CD14-positive monocyte (primary cell): ENCODE measurements around the gene SYNDIG1. TPM values are rescaled to one million over a fixed set of nuclear protein-coding genes. Genes with fewer than 3 reads are reported as not detected.
A peak's percentile ranks its signal among the peaks of the same experiment; 100 is the strongest.

Experiments used
- DNase-seq, 3 donors: peaks; one replicate each; pipeline ENCODE4 v3.0.0-alpha.2; 2011 to 2022
- H2AFZ ChIP-seq: 2 replicates; pipeline ENCODE4 v1.6.0; 2012; ENCODE audit warnings: mild to moderate bottlenecking, low read depth, low read length, inconsistent platforms; ENCODE audit not compliant: insufficient read depth, poor library complexity, severe bottlenecking
- H3K27ac ChIP-seq, 2 donors: 1 replicate in 1 of 2; 2 replicates in 1 of 2; pipeline ENCODE4 v1.5.1; 2012 to 2013; ENCODE audit warnings: low read length in 2 of 2, control low read depth in 1 of 2, inconsistent platforms in 1 of 2, low read depth in 1 of 2, mild to moderate bottlenecking in 1 of 2
- H3K27me3 ChIP-seq, 2 donors: one replicate each; pipeline versions ENCODE4 v1.6.0 to v1.6.1; 2011 to 2013; ENCODE audit warnings: low read length in 2 of 2; ENCODE audit not compliant: control insufficient read depth in 2 of 2, insufficient read depth in 2 of 2
- H3K36me3 ChIP-seq, 2 donors: replicated peaks in 1 of 2; 1 replicate in 1 of 2; 2 replicates in 1 of 2; pipeline versions ENCODE4 v1.5.1 to v1.6.1; 2012 to 2013; ENCODE audit warnings: low read length in 2 of 2, control low read depth in 1 of 2, inconsistent platforms in 1 of 2, mild to moderate bottlenecking in 1 of 2; ENCODE audit not compliant: insufficient read depth in 2 of 2, control insufficient read depth in 1 of 2
- H3K4me1 ChIP-seq, 2 donors: 1 replicate in 1 of 2; 2 replicates in 1 of 2; pipeline versions ENCODE4 v1.5.1 to v1.6.1; 2012 to 2013; ENCODE audit warnings: low read length in 2 of 2, control low read depth in 1 of 2, inconsistent platforms in 1 of 2, mild to moderate bottlenecking in 1 of 2, moderate library complexity in 1 of 2; ENCODE audit not compliant: insufficient read depth in 2 of 2, control insufficient read depth in 1 of 2
- H3K4me2 ChIP-seq: replicated peaks from 2 replicates; pipeline ENCODE3; 2012; ENCODE audit warnings: low read length, moderate library complexity, mild to moderate bottlenecking; ENCODE audit not compliant: poor library complexity, severe bottlenecking; ENCODE audit errors: extremely low read depth
- H3K4me3 ChIP-seq, 3 experiments: fragments of 200-600 bp in 1 of 3; sonication (generic) in 1 of 3; replicated peaks in 1 of 3; 1 replicate in 2 of 3; 2 replicates in 1 of 3; pipeline ENCODE4 v1.5.1; 2011 to 2013; ENCODE audit warnings: low read length in 3 of 3, mild to moderate bottlenecking in 3 of 3, control low read depth in 2 of 3, low read depth in 2 of 3, inconsistent platforms in 1 of 3, moderate library complexity in 1 of 3
- H3K79me2 ChIP-seq: 2 replicates; pipeline ENCODE4 v1.6.0; 2012; ENCODE audit warnings: mild to moderate bottlenecking, control low read depth, inconsistent platforms, low read length, moderate library complexity; ENCODE audit not compliant: insufficient read depth
- H3K9ac ChIP-seq: 2 replicates; pipeline ENCODE4 v1.6.0; 2017; ENCODE audit warnings: low read length, mild to moderate bottlenecking; ENCODE audit not compliant: insufficient read depth, poor library complexity, severe bottlenecking
- H3K9me3 ChIP-seq, 2 donors: replicated peaks in 1 of 2; 1 replicate in 1 of 2; 2 replicates in 1 of 2; pipeline versions ENCODE4 v1.5.1 to v1.6.1; 2012 to 2013; ENCODE audit warnings: low read length in 2 of 2, control low read depth in 1 of 2; ENCODE audit not compliant: control insufficient read depth in 1 of 2, insufficient read depth in 1 of 2
- H4K20me1 ChIP-seq: 2 replicates; pipeline ENCODE4 v1.6.0; 2012; ENCODE audit warnings: mild to moderate bottlenecking, low read length, control low read depth, moderate library complexity; ENCODE audit not compliant: insufficient read depth
- H3K27ac Mint-ChIP-seq, 7 donors: one replicate each; pipeline ENCODE4 v1.8.0; 2020; ENCODE audit warnings: mild to moderate bottlenecking in 7 of 7, mixed read lengths in 7 of 7, moderate library complexity in 6 of 7, inconsistent platforms in 2 of 7
- H3K27me3 Mint-ChIP-seq, 3 donors: one replicate each; pipeline ENCODE4 v1.8.0; 2021 to 2022; ENCODE audit warnings: low read depth in 3 of 3, mild to moderate bottlenecking in 3 of 3, mixed read lengths in 3 of 3, moderate library complexity in 3 of 3, inconsistent platforms in 1 of 3
- H3K36me3 Mint-ChIP-seq, 2 donors: one replicate each; pipeline ENCODE4 v1.8.0; 2020; ENCODE audit warnings: mixed read lengths in 2 of 2, inconsistent platforms in 1 of 2, mild to moderate bottlenecking in 1 of 2
- H3K4me1 Mint-ChIP-seq: one replicate; pipeline ENCODE4 v1.8.0; 2020; ENCODE audit warnings: mild to moderate bottlenecking, mixed read lengths
- H3K4me3 Mint-ChIP-seq, 2 donors: one replicate each; pipeline ENCODE4 v1.8.0; 2020; ENCODE audit warnings: mild to moderate bottlenecking in 2 of 2, mixed read lengths in 2 of 2, moderate library complexity in 1 of 2
- H3K9me3 Mint-ChIP-seq, 7 donors: one replicate each; pipeline ENCODE4 v1.8.0; 2020 to 2022; ENCODE audit warnings: mixed read lengths in 7 of 7, mild to moderate bottlenecking in 6 of 7, moderate library complexity in 6 of 7, inconsistent platforms in 2 of 7
- WGBS: methylation state at CpG from one replicate; pipeline ENCODE4 v1.1.5; 2013; ENCODE audit warnings: missing lambda C conversion rate; ENCODE audit not compliant: insufficient coverage; 5-methylcytosine and 5-hydroxymethylcytosine counted together
- intact Hi-C, 2 donors: fragments of 100-400 bp; cut with micrococcal nuclease; formaldehyde crosslinking; loops; one replicate each; pipeline versions ENCODE4 v1.15.0 to v1.15.1; 2023
- polyA plus RNA-seq, 3 donors: library from polyadenylated mRNA; depleted of rRNA in 1 of 3; unstranded in 2 of 3; stranded (reverse) in 1 of 3; fragments of 300-500 nt in 2 of 3; fragments of >200 nt in 1 of 3; fragmentation: Illumina TruSeq in 2 of 3; gene quantifications; 1 replicate in 2 of 3; 2 replicates in 1 of 3; pipeline ENCODE4 v1.2.3, GENCODE V29; 2012 to 2021
- TF ChIP-seq, protein P1 (sequence below): fragments of 200-600 bp; IDR thresholded peaks from one replicate; pipeline ENCODE4 v1.8.0; 2022; ENCODE audit warnings: antibody characterized with exemption, mild to moderate bottlenecking

Gene SYNDIG1
- polyA plus RNA-seq, 3 donors, result not detected

DNA sequence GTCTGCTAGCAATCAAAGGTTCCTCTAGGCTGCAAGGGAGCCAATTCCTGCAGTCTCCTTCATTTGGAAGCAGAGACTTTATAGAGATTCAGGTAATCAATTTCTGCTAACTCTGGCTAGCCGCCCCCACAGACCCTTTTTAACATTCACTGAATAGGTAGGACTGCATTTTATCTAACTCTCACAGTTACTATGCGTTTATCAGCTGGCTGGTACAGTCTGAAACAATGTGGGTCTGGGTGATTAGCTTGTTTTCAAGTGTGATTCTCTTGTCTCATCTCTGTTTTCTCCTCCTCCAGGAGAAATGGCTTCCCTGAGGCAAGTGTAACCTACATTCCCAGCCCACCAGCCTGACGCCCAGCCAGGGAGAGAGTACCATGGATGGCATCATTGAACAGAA lies 73.3 kb downstream of the SYNDIG1 start:
- no peaks in the 10 kb centered on the region for H3K4me1 ChIP-seq
- no peaks in the 10 kb centered on the region for H3K79me2 ChIP-seq
- no peak overlapping the region for H3K27ac ChIP-seq
- TF ChIP-seq, protein P1, sequence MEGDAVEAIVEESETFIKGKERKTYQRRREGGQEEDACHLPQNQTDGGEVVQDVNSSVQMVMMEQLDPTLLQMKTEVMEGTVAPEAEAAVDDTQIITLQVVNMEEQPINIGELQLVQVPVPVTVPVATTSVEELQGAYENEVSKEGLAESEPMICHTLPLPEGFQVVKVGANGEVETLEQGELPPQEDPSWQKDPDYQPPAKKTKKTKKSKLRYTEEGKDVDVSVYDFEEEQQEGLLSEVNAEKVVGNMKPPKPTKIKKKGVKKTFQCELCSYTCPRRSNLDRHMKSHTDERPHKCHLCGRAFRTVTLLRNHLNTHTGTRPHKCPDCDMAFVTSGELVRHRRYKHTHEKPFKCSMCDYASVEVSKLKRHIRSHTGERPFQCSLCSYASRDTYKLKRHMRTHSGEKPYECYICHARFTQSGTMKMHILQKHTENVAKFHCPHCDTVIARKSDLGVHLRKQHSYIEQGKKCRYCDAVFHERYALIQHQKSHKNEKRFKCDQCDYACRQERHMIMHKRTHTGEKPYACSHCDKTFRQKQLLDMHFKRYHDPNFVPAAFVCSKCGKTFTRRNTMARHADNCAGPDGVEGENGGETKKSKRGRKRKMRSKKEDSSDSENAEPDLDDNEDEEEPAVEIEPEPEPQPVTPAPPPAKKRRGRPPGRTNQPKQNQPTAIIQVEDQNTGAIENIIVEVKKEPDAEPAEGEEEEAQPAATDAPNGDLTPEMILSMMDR, result no peak
- no peak overlapping the region for H3K4me3 ChIP-seq
- H3K4me2 ChIP-seq, result no peak overlapping the region
- no peaks in the 10 kb centered on the region for H3K36me3 ChIP-seq
- no peak overlapping the region for H2AFZ ChIP-seq
- H3K4me3 Mint-ChIP-seq, result no peak overlapping the region
- H3K9me3 Mint-ChIP-seq, result peaks cover 0 to 9% (median 0%) of the 10 kb centered on the region in 7 donors
- no peaks in the 10 kb centered on the region for H4K20me1 ChIP-seq
- H3K9ac ChIP-seq, result no peak overlapping the region
- no peaks in the 10 kb centered on the region for H3K36me3 Mint-ChIP-seq
- no peaks in the 10 kb centered on the region for H3K4me1 Mint-ChIP-seq
- H3K27ac Mint-ChIP-seq, result no peak overlapping the region
- H3K27me3 ChIP-seq, result no peaks in the 10 kb centered on the region
- DNase-seq, result no peak
- 71% methylated on average over 1 of the region's 3 CpGs for WGBS
- H3K9me3 ChIP-seq, result no peaks in the 10 kb centered on the region
- intact Hi-C loops, result no loop called here
- peaks cover 0 to 6% (median 4%) of the 10 kb centered on the region in 3 donors for H3K27me3 Mint-ChIP-seq

DNA sequence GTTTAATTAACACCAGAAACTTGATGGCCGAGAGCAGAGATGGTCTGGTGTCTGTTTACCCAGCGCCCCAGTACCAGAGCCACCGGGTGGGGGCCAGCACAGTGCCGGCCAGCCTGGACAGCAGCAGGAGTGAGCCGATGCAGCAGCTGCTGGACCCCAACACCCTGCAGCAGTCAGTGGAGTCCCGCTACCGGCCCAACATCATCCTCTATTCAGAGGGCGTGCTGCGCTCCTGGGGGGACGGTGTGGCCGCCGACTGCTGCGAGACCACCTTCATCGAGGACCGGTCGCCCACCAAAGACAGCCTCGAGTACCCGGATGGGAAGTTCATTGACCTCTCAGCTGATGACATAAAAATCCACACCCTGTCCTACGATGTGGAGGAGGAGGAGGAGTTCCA lies 73.7 kb downstream of the SYNDIG1 start:
- no peaks in the 10 kb centered on the region for H3K4me1 ChIP-seq
- H3K9me3 ChIP-seq, result no peaks in the 10 kb centered on the region
- no peak overlapping the region for H3K4me2 ChIP-seq
- H3K36me3 ChIP-seq, result no peaks in the 10 kb centered on the region
- no peak for DNase-seq
- peak overlapping the region in 1 of 7 donors; percentile 39 for H3K27ac Mint-ChIP-seq
- H3K27me3 Mint-ChIP-seq, result peaks cover 0 to 6% (median 4%) of the 10 kb centered on the region in 3 donors
- no peak overlapping the region for H3K27ac ChIP-seq
- 97% methylated on average over 9 of the region's 19 CpGs for WGBS
- H3K4me3 ChIP-seq, result no peak overlapping the region
- H3K4me1 Mint-ChIP-seq, result no peaks in the 10 kb centered on the region
- no peaks in the 10 kb centered on the region for H4K20me1 ChIP-seq
- H3K9me3 Mint-ChIP-seq, result peaks cover 0 to 9% (median 0%) of the 10 kb centered on the region in 7 donors
- no peak overlapping the region for H3K9ac ChIP-seq
- no peak overlapping the region for H2AFZ ChIP-seq
- H3K79me2 ChIP-seq, result no peaks in the 10 kb centered on the region
- intact Hi-C loops, result no loop called here
- no peaks in the 10 kb centered on the region for H3K27me3 ChIP-seq
- H3K4me3 Mint-ChIP-seq, result no peak overlapping the region
- TF ChIP-seq, protein P1, result no peak
- no peaks in the 10 kb centered on the region for H3K36me3 Mint-ChIP-seq
